ENCODE measurements around the gene CDK5RAP1. TPM values are rescaled to one million over a fixed set of nuclear protein-coding genes. Genes with fewer than 3 reads are reported as not detected.
"Not testable (repeated sequence)": the region's sequence is repeated elsewhere in the genome, so short reads cannot be mapped to it uniquely, and the experiment has no call there.

CDK5RAP1 gene
- 10 to 100 TPM; 16.9 to 28.1 (median 21.7) TPM for polyA plus RNA-seq (ENCODE audit: insufficient read length in 10 of 10)
- long read RNA-seq, donor 1, partial matches to known transcripts, result 0 of 2 reads
- long read RNA-seq, donor 1, other reads (novel, unspliced or antisense), result 0 of 2 reads
- long read RNA-seq, donor 2, partial matches to known transcripts, result 0 of 2 reads
- long read RNA-seq, donor 2, other reads (novel, unspliced or antisense), result 0 of 2 reads
- long read RNA-seq, donor 3, result 0 reads
- long read RNA-seq, donor 4, partial matches to known transcripts, result 0 of 3 reads
- long read RNA-seq, donor 4, other reads (novel, unspliced or antisense), result 0 of 3 reads
- long read RNA-seq, donor 5, partial matches to known transcripts, result 0 of 2 reads
- long read RNA-seq, donor 5, other reads (novel, unspliced or antisense), result 0 of 2 reads
- long read RNA-seq, donor 6, partial matches to known transcripts, result 0 of 4 reads
- long read RNA-seq, donor 6, other reads (novel, unspliced or antisense), result 0 of 4 reads
- long read RNA-seq, donor 7, partial matches to known transcripts, result 0 of 1 reads
- long read RNA-seq, donor 7, other reads (novel, unspliced or antisense), result 0 of 1 reads
- long read RNA-seq, donor 8, partial matches to known transcripts, result 0 of 1 reads
- long read RNA-seq, donor 8, other reads (novel, unspliced or antisense), result 0 of 1 reads
- long read RNA-seq, donor 9, partial matches to known transcripts, result 0 of 1 reads
- long read RNA-seq, donor 9, other reads (novel, unspliced or antisense), result 0 of 1 reads

- DNase-seq, result peak; percentile 88 to 95 (median 92)
Observed at GRCh38 chr20:33401184-33401920, at the start of gene CDK5RAP1. Gene CDK5RAP1 (minus strand): TSS chr20:33401519. CDS start chr20:33397064, 4,455 bp downstream.

- peak in 1 of 3 donors; percentile 16 for DNase-seq
Observed at GRCh38 chr20:33450867-33451266, 49.5 kb upstream of the CDK5RAP1 start.

- no peak for DNase-seq
Observed at GRCh38 chr20:33445881-33446625, 44.7 kb upstream of the CDK5RAP1 start.

GRCh38 chr20:33444797-33445560 is 43.7 kb upstream of the CDK5RAP1 start:
- DNase-seq, result no peak

GRCh38 chr20:33443512-33444239 is 42.4 kb upstream of the CDK5RAP1 start, which contains the start of gene SNTA1:
Gene SNTA1 (minus strand): TSS chr20:33443763. CDS start chr20:33443620, 143 bp downstream.
- peak; percentile 80 to 86 (median 81) for DNase-seq

- peak in 1 of 3 donors; percentile 59 for DNase-seq
Observed at GRCh38 chr20:33443006-33443511, 41.7 kb upstream of the CDK5RAP1 start.

- DNase-seq, result no peak
Observed at GRCh38 chr20:33442136-33443005, 41.1 kb upstream of the CDK5RAP1 start.

- no peak for DNase-seq
Observed at GRCh38 chr20:33441142-33441955, 40.0 kb upstream of the CDK5RAP1 start.

GRCh38 chr20:33440562-33440961 is 39.2 kb upstream of the CDK5RAP1 start:
- not testable (repeated sequence) for DNase-seq

GRCh38 chr20:33438481-33438880 is 37.2 kb upstream of the CDK5RAP1 start:
- DNase-seq, result no peak

GRCh38 chr20:33437141-33437911 is 36.0 kb upstream of the CDK5RAP1 start:
- peak in 2 of 3 donors; percentile 59 to 74 for DNase-seq

GRCh38 chr20:33434434-33434833 is 33.1 kb upstream of the CDK5RAP1 start:
- no peak for DNase-seq

- peak in 1 of 3 donors; percentile 54 for DNase-seq
Observed at GRCh38 chr20:33433465-33434234, 32.3 kb upstream of the CDK5RAP1 start.

- DNase-seq, result peak in 1 of 3 donors; percentile 68
Observed at GRCh38 chr20:33431797-33432381, 30.6 kb upstream of the CDK5RAP1 start.

GRCh38 chr20:33423875-33424274 is 22.6 kb upstream of the CDK5RAP1 start:
- not testable (repeated sequence) for DNase-seq

Data from muscle of back (tissue), 13 donors.